Measurements from ENCODE around the gene ABLIM3. TPM values are rescaled to one million over a fixed set of nuclear protein-coding genes. Genes with fewer than 3 reads are reported as not detected.

ABLIM3 gene
- total RNA-seq, 1 donor from 2014 or later: 3.9 TPM

DNA sequence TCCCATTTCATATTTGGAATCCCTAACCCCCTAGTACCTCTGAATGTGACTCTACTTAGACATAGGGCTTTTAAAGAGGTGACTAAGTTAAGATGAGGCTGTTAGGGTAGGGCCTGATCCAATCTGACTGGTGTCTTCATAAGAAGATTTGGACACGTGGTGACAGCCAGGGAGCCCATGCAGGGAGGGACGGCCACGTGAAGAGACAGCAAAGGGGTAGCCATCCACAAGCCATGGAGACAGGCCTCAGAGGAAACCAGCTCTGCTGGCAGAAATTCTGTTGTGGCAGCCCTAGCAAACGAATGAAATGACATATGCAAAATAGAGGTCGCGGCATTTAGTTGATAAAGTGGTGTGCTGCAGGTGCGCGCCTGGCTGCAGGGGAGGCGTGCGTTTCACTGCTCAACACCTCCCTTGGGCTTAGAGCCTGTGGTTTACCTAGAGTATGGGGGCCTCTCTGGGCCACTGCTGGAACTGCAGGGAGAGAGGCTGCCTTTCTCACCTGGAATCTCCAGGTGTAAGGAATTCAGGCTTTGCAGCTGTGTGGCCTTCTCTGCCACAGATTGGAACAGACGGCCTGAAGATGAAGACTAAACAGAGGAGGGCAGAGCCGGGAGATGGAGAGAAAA, 123.3 kb downstream of the ABLIM3 start:
- Mint-ChIP-seq H3K36me3 (ENCODE audit: low read depth, unreplicated experiment) (no peaks in the 10 kb centered on the region), H3K9me3 (ENCODE audit: unreplicated experiment) (peaks cover 3% of the 10 kb centered on the region), H3K4me3 (ENCODE audit: unreplicated experiment) (no peak overlapping the region), H3K27me3 (ENCODE audit: low read depth, unreplicated experiment) (peaks cover 51% of the 10 kb centered on the region), H3K4me1 (ENCODE audit: low read depth, unreplicated experiment) (peaks cover 5% of the 10 kb centered on the region), H3K27ac (ENCODE audit: unreplicated experiment) (peak overlapping the region; percentile 59)
- no peaks in the 10 kb centered on the region for H4K20me1 ChIP-seq (ENCODE audit: insufficient read depth, low read length)
- peaks cover 10% of the 10 kb centered on the region for H3K27me3 ChIP-seq (ENCODE audit: insufficient read depth, low read length)
- no peaks in the 10 kb centered on the region for H3K79me2 ChIP-seq (ENCODE audit: insufficient read depth, low read length)
- H2AFZ ChIP-seq (ENCODE audit: low read depth, low read length): no peak overlapping the region
- DNase-seq (ENCODE audit: low read depth) (no peak), FAIRE-seq (no peak)
- no peak overlapping the region for H3K4me2 ChIP-seq (ENCODE audit: low read length)
- no peaks in the 10 kb centered on the region for H3K36me3 ChIP-seq (ENCODE audit: insufficient read depth, low read length)
- no peak overlapping the region for H3K27ac ChIP-seq (ENCODE audit: low read depth, low read length)
- no peak overlapping the region for H3K9ac ChIP-seq (ENCODE audit: low read length)
- H3K4me1 ChIP-seq (ENCODE audit: insufficient read depth, low read length): no peaks in the 10 kb centered on the region
- no peak overlapping the region for H3K4me3 ChIP-seq (ENCODE audit: insufficient read depth, low read depth, low read length)
- H3K9me3 ChIP-seq (ENCODE audit: insufficient read depth, low read depth, low read length): peaks cover 4% of the 10 kb centered on the region
- TF ChIP-seq EZH2 (IDR thresholded peaks at IDR 0.05; ENCODE audit: insufficient read depth, low read length) (no peak), CTCF (IDR thresholded peaks at IDR 0.05; ENCODE audit: insufficient read depth, low read depth, low read length) (peak; percentile 42)

DNA sequence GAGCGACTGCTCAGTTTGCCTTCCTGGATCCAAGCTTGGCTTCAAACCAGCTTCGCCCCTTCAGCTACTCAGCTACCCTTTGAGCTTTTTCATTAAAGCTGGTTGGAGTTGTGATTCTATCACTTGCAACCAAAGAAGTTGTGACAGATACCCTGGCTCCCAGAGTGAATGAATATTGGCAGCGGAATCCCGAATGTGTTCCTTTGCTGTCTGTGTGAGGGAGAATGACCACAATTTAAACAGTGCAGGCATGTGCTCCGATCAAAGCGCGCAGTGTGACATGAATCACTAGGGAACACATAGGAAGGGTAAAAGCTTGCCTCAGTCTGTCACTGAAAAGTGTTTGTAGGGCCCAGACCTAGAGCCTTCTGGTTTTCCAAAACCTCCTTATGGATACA, 123.8 kb downstream of the ABLIM3 start:
- Histone ChIP-seq H2AFZ (ENCODE audit: low read depth, low read length) (no peak overlapping the region), H3K4me3 (ENCODE audit: insufficient read depth, low read depth, low read length) (no peak overlapping the region), H3K9ac (ENCODE audit: low read length) (no peak overlapping the region), H3K4me1 (ENCODE audit: insufficient read depth, low read length) (no peaks in the 10 kb centered on the region), H4K20me1 (ENCODE audit: insufficient read depth, low read length) (no peaks in the 10 kb centered on the region), H3K27ac (ENCODE audit: low read depth, low read length) (no peak overlapping the region), H3K36me3 (ENCODE audit: insufficient read depth, low read length) (no peaks in the 10 kb centered on the region), H3K27me3 (ENCODE audit: insufficient read depth, low read length) (peaks cover 10% of the 10 kb centered on the region), H3K4me2 (ENCODE audit: low read length) (no peak overlapping the region), H3K79me2 (ENCODE audit: insufficient read depth, low read length) (no peaks in the 10 kb centered on the region), H3K9me3 (ENCODE audit: insufficient read depth, low read depth, low read length) (peaks cover 4% of the 10 kb centered on the region)
- H3K9me3 Mint-ChIP-seq (ENCODE audit: unreplicated experiment): no peaks in the 10 kb centered on the region
- no peaks in the 10 kb centered on the region for H3K36me3 Mint-ChIP-seq (ENCODE audit: low read depth, unreplicated experiment)
- H3K27ac Mint-ChIP-seq (ENCODE audit: unreplicated experiment): no peak overlapping the region
- TF ChIP-seq EZH2 (IDR thresholded peaks at IDR 0.05; ENCODE audit: insufficient read depth, low read length) (no peak), CTCF (IDR thresholded peaks at IDR 0.05; ENCODE audit: insufficient read depth, low read depth, low read length) (no peak)
- peaks cover 5% of the 10 kb centered on the region for H3K4me1 Mint-ChIP-seq (ENCODE audit: low read depth, unreplicated experiment)
- peaks cover 45% of the 10 kb centered on the region for H3K27me3 Mint-ChIP-seq (ENCODE audit: low read depth, unreplicated experiment)
- no peak overlapping the region for H3K4me3 Mint-ChIP-seq (ENCODE audit: unreplicated experiment)
- DNase-seq (ENCODE audit: low read depth): no peak
- no peak for FAIRE-seq

DNA sequence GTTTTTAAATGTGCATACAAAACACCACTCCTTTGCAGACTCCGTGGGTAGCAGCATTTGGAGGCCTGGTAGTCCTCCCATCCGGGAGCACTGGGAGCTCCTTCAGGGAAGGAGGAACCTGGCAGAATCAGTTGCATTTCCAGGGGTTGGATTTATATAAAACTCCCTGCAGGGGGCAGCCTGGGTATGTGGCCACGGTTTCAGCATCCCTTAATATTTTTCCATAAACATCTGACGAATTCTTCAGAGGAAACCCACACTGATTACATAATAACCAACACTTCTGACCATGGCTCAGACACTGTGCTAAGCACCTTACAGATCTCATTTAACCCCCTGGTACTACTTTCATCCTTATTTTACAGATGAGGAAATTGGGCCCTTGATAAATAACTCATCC, 124.3 kb downstream of the ABLIM3 start:
- Histone ChIP-seq H3K4me2 (ENCODE audit: low read length) (no peak overlapping the region), H3K36me3 (ENCODE audit: insufficient read depth, low read length) (no peaks in the 10 kb centered on the region), H2AFZ (ENCODE audit: low read depth, low read length) (no peak overlapping the region), H3K9ac (ENCODE audit: low read length) (no peak overlapping the region), H3K79me2 (ENCODE audit: insufficient read depth, low read length) (no peaks in the 10 kb centered on the region), H3K9me3 (ENCODE audit: insufficient read depth, low read depth, low read length) (peaks cover 4% of the 10 kb centered on the region), H3K4me3 (ENCODE audit: insufficient read depth, low read depth, low read length) (no peak overlapping the region), H4K20me1 (ENCODE audit: insufficient read depth, low read length) (no peaks in the 10 kb centered on the region), H3K27me3 (ENCODE audit: insufficient read depth, low read length) (peaks cover 10% of the 10 kb centered on the region), H3K27ac (ENCODE audit: low read depth, low read length) (no peak overlapping the region), H3K4me1 (ENCODE audit: insufficient read depth, low read length) (no peaks in the 10 kb centered on the region)
- H3K27ac Mint-ChIP-seq (ENCODE audit: unreplicated experiment): no peak overlapping the region
- peaks cover 5% of the 10 kb centered on the region for H3K4me1 Mint-ChIP-seq (ENCODE audit: low read depth, unreplicated experiment)
- no peaks in the 10 kb centered on the region for H3K36me3 Mint-ChIP-seq (ENCODE audit: low read depth, unreplicated experiment)
- no peak overlapping the region for H3K4me3 Mint-ChIP-seq (ENCODE audit: unreplicated experiment)
- DNase-seq (ENCODE audit: low read depth): peak; percentile 30
- no peak for TF ChIP-seq EZH2 (IDR thresholded peaks at IDR 0.05; ENCODE audit: insufficient read depth, low read length)
- TF ChIP-seq CTCF (IDR thresholded peaks at IDR 0.05; ENCODE audit: insufficient read depth, low read depth, low read length): peak; percentile 35
- no peak for FAIRE-seq
- no peaks in the 10 kb centered on the region for H3K9me3 Mint-ChIP-seq (ENCODE audit: unreplicated experiment)
- peaks cover 42% of the 10 kb centered on the region for H3K27me3 Mint-ChIP-seq (ENCODE audit: low read depth, unreplicated experiment)
